Ovary (tissue), 9 donors: Measurements from ENCODE around the gene PDE7B. TPM values are rescaled to one million over a fixed set of nuclear protein-coding genes. Genes with fewer than 3 reads are reported as not detected.

Experiments
- DNase-seq, 5 donors: peaks; one replicate each; pipeline ENCODE4 v3.0.0-alpha.2; 2019 to 2020
- H3K27ac ChIP-seq, 2 donors: fragments of 200-600 bp; one replicate each; pipeline versions ENCODE4 v1.5.1 to v1.8.0; 2019 to 2022
- H3K27me3 ChIP-seq: fragments of 200-600 bp; one replicate; pipeline ENCODE4 v1.8.0; 2022
- H3K36me3 ChIP-seq: fragments of 200-600 bp; sonication (generic); one replicate; pipeline ENCODE4 v1.5.1; 2019
- H3K4me1 ChIP-seq: one replicate; pipeline ENCODE4 v1.8.1; 2013; ENCODE audit warnings: mild to moderate bottlenecking, moderate library complexity; ENCODE audit not compliant: insufficient read depth
- H3K4me3 ChIP-seq: fragments of 200-600 bp; sonication (generic); one replicate; pipeline ENCODE4 v1.5.1; 2017
- H3K9me3 ChIP-seq, 2 donors: fragments of 200-600 bp in 1 of 2; sonication (generic) in 1 of 2; one replicate each; pipeline versions ENCODE4 v1.5.1 to v1.8.1; 2013 to 2019; ENCODE audit warnings: mild to moderate bottlenecking in 1 of 2, moderate library complexity in 1 of 2
- CTCF ChIP-seq, 3 donors: fragments of 450-650 bp in 2 of 3; fragments of 200-600 bp in 1 of 3; IDR thresholded peaks; one replicate each; pipeline versions ENCODE4 v1.5.1 to v1.8.0; 2016 to 2022; ENCODE audit warnings: antibody characterized with exemption in 3 of 3, mild to moderate bottlenecking in 1 of 3
- EP300 ChIP-seq: sonication (generic); formaldehyde crosslinking; IDR thresholded peaks from one replicate; pipeline ENCODE4 v1.6.1; 2017; ENCODE audit warnings: antibody characterized with exemption
- POLR2A ChIP-seq: fragments of 450-650 bp; IDR thresholded peaks from one replicate; pipeline ENCODE4 v1.6.1; 2017; ENCODE audit warnings: antibody characterized with exemption, mild to moderate bottlenecking, moderate library complexity
- WGBS, 3 donors: extraction: QIAGEN DNeasy Blood & Tissue Kit in 1 of 3; methylation state at CpG; one replicate each; pipeline versions ENCODE4 v1.1.5 to v1.1.7; 2013 to 2017; 5-methylcytosine and 5-hydroxymethylcytosine counted together
- intact Hi-C, 4 donors: fragments of 100-400 bp; cut with DNase I; formaldehyde crosslinking; loops; one replicate each; pipeline versions ENCODE4 v1.11.0 to v1.15.1; 2022 to 2023
- polyA plus RNA-seq, 2 donors: library from polyadenylated mRNA; stranded (reverse); fragments of 200-250 nt in 1 of 2; fragments of 350-450 nt in 1 of 2; fragmentation: Illumina TruSeq in 1 of 2; extraction: RNeasy Lipid Tissue Mini Kit (QIAGEN cat#74804) in 1 of 2; gene quantifications; one replicate each; pipeline ENCODE4 v1.2.3, GENCODE V29; 2013 to 2014
- total RNA-seq, 7 donors: library from RNA; depleted of rRNA in 2 of 7; stranded (reverse); fragments of >200 nt in 2 of 7; fragmentation: NEBNext Ultra II Directional in 3 of 7; extraction: Animal tissue kit (Norgen Biotek cat#: 25700) in 3 of 7; gene quantifications; one replicate each; pipeline versions ENCODE4 v1.1.0 to v1.2.4, GENCODE V29; 2016 to 2023
- donor health status: DM: no; HTN: no; CAD: no; lungs with moderate emphysema.
- donor health status: DM: no; HTN: no; CAD: no.
- donor health status: Bipolar disorder and iron deficiency.
- donor health status: DM: yes; HTN: yes; CAD: no.
- donor health status: DM: no; HTN: no; CAD: no.
- donor health status: DM: yes; HTN: yes; CAD: no.

PDE7B gene
- total and polyA plus RNA-seq, 9 donors, result 11.6 to 62.7 (median 21.6) TPM

- Histone ChIP-seq H3K4me3 (no peak overlapping the region), H3K27me3 (no peaks in the 10 kb centered on the region), H3K36me3 (no peaks in the 10 kb centered on the region), H3K27ac (peak overlapping the region in 1 of 2 donors; percentile 10), H3K9me3 (no peaks in the 10 kb centered on the region), H3K4me1 (peaks cover 14% of the 10 kb centered on the region)
- intact Hi-C loops, result loop anchor here in 1 of 4 donors (10.0 kb wide), 1 partner anchor 110 kb away; no protein-coding TSS in a partner anchor
- TF ChIP-seq POLR2A, result no peak
- TF ChIP-seq EP300, result no peak
- TF ChIP-seq CTCF (IDR thresholded peaks at IDR 0.05), result no peak
- no peak for DNase-seq
These were observed 303.7 kb downstream of the PDE7B start for GRCh38 chr6:136155191-136155590.

GRCh38 chr6:136157743-136158142 lies 306.2 kb downstream of the PDE7B start:
- no peak overlapping the region for H3K4me3 ChIP-seq
- H3K36me3 ChIP-seq, result no peaks in the 10 kb centered on the region
- H3K27ac ChIP-seq, result peak overlapping the region in 1 of 2 donors; percentile 44
- TF ChIP-seq CTCF (IDR thresholded peaks at IDR 0.05) (no peak), POLR2A (no peak), EP300 (no peak)
- DNase-seq, result no peak
- peaks cover 18% of the 10 kb centered on the region for H3K4me1 ChIP-seq
- intact Hi-C loops, result loop anchor here in 1 of 4 donors (10.0 kb wide), 1 partner anchor 113 kb away; no protein-coding TSS in a partner anchor
- H3K9me3 ChIP-seq, result no peaks in the 10 kb centered on the region
- WGBS, 3 donors, result 94 to 97% (median 95%) methylated on average over 5 of the region's 5 CpGs
- no peaks in the 10 kb centered on the region for H3K27me3 ChIP-seq

- peak; percentile 74 to 88 (median 84) for DNase-seq
- no peaks in the 10 kb centered on the region for H3K27me3 ChIP-seq
- TF ChIP-seq POLR2A, result no peak
- TF ChIP-seq CTCF (IDR thresholded peaks at IDR 0.05), result peak in 1 of 3 donors; percentile 14
- no peak for TF ChIP-seq EP300
- H3K9me3 ChIP-seq, result no peaks in the 10 kb centered on the region
- H3K36me3 ChIP-seq, result no peaks in the 10 kb centered on the region
- no peak overlapping the region for H3K4me3 ChIP-seq
- intact Hi-C loops, result loop anchor here in 1 of 4 donors (10.0 kb wide), 1 partner anchor 114 kb away; no protein-coding TSS in a partner anchor
- H3K27ac ChIP-seq, result peak overlapping the region in 1 of 2 donors; percentile 72
- 8 to 16% (median 9%) methylated on average over 4 of the region's 4 CpGs for WGBS, 3 donors
- peaks cover 18% of the 10 kb centered on the region for H3K4me1 ChIP-seq
These were observed 306.9 kb downstream of the PDE7B start for GRCh38 chr6:136158387-136158821.

DNA sequence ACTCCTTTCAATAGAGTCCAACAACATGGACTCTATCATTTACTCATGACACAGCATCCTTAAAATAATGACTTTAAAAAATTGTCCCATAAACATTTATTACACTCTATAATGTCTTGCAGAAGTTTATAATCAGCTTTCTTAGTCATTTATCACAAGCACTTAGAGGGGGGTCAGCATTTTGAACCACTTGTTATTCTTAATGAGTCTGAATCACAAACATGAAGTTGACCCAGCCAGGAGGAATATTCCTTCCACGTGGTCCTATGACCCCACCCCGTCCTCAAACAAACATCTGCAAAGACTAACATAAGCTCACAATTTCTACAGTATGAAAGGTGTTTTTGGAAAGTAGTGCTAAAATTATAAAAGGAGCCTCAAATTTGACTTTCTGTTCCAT lies 307.5 kb downstream of the PDE7B start:
- intact Hi-C loops, result loop anchor here in 1 of 4 donors (10.0 kb wide), 1 partner anchor 114 kb away; no protein-coding TSS in a partner anchor
- TF ChIP-seq POLR2A (no peak), EP300 (no peak), CTCF (IDR thresholded peaks at IDR 0.05) (no peak)
- Histone ChIP-seq H3K36me3 (no peaks in the 10 kb centered on the region), H3K27me3 (no peaks in the 10 kb centered on the region), H3K4me1 (peaks cover 17% of the 10 kb centered on the region), H3K9me3 (no peaks in the 10 kb centered on the region), H3K27ac (peak overlapping the region in 1 of 2 donors; percentile 72), H3K4me3 (no peak overlapping the region)
- whole genome bisulfite sequencing, 3 donors, result 27 to 34% (median 32%) methylated on average over 2 of the region's 2 CpGs
- DNase-seq, result no peak
